Measurements from ENCODE around the gene NBEAL2. TPM values are rescaled to one million over a fixed set of nuclear protein-coding genes. Genes with fewer than 3 reads are reported as not detected.

The NBEAL2 gene
- total and polyA plus RNA-seq, 4 donors = 6.3 to 55.8 (median 36.0) TPM

- intact Hi-C loops (cut with DNase I) = no loop called here
- 75 to 78% methylated on average over 5 of the region's 5 CpGs for WGBS, 2 donors
- Histone ChIP-seq H3K4me3 (ENCODE audit: low read length in 2 of 2) (no peak overlapping the region), H3K36me3 (ENCODE audit: control insufficient read depth in 1 of 2, insufficient read depth in 2 of 2, low read length in 1 of 2) (peaks cover 5 to 7% of the 10 kb centered on the region in 2 donors), H3K9me3 (ENCODE audit: control insufficient read depth, low read length) (no peaks in the 10 kb centered on the region), H3K4me1 (ENCODE audit: control insufficient read depth in 1 of 2, insufficient read depth in 2 of 2, low read length in 2 of 2) (no peaks in the 10 kb centered on the region), H3K27ac (ENCODE audit: low read depth in 1 of 2, low read length in 2 of 2) (no peak overlapping the region), H3K27me3 (ENCODE audit: control insufficient read depth in 1 of 2, insufficient read depth in 2 of 2, low read length in 1 of 2) (no peaks in the 10 kb centered on the region)
- DNase-seq (no peak), ATAC-seq (ENCODE audit: low FRiP score) (no peak)
Observed at GRCh38 chr3:47042231-47042791, 62.8 kb downstream of the NBEAL2 start.

- DNase-seq = no peak
- Histone ChIP-seq H3K36me3 (ENCODE audit: control insufficient read depth in 1 of 2, insufficient read depth in 2 of 2, low read length in 1 of 2) (peaks cover 0 to 4% of the 10 kb centered on the region in 2 donors), H3K4me3 (ENCODE audit: low read length in 2 of 2) (no peak overlapping the region), H3K4me1 (ENCODE audit: control insufficient read depth in 1 of 2, insufficient read depth in 2 of 2, low read length in 2 of 2) (peaks cover 0 to under 1% of the 10 kb centered on the region in 2 donors), H3K9me3 (ENCODE audit: control insufficient read depth, low read length) (no peaks in the 10 kb centered on the region), H3K27ac (ENCODE audit: low read depth in 1 of 2, low read length in 2 of 2) (no peak overlapping the region), H3K27me3 (ENCODE audit: control insufficient read depth in 1 of 2, insufficient read depth in 2 of 2, low read length in 1 of 2) (no peaks in the 10 kb centered on the region)
- ATAC-seq (ENCODE audit: low FRiP score) = no peak
- intact Hi-C loops (cut with DNase I) = no loop called here
Observed at GRCh38 chr3:47047069-47047468, 67.6 kb downstream of the NBEAL2 start.

GRCh38 chr3:47047673-47048072 lies 68.2 kb downstream of the NBEAL2 start:
- no peaks in the 10 kb centered on the region for H3K27me3 ChIP-seq (ENCODE audit: control insufficient read depth in 1 of 2, insufficient read depth in 2 of 2, low read length in 1 of 2)
- DNase-seq (no peak), ATAC-seq (ENCODE audit: low FRiP score) (no peak)
- intact Hi-C loops (cut with DNase I) = no loop called here
- peaks cover 0 to 2% of the 10 kb centered on the region in 2 donors for H3K4me1 ChIP-seq (ENCODE audit: control insufficient read depth in 1 of 2, insufficient read depth in 2 of 2, low read length in 2 of 2)
- no peak overlapping the region for H3K27ac ChIP-seq (ENCODE audit: low read depth in 1 of 2, low read length in 2 of 2)
- no peak overlapping the region for H3K4me3 ChIP-seq (ENCODE audit: low read length in 2 of 2)
- no peaks in the 10 kb centered on the region for H3K9me3 ChIP-seq (ENCODE audit: control insufficient read depth, low read length)
- no peaks in the 10 kb centered on the region for H3K36me3 ChIP-seq (ENCODE audit: control insufficient read depth in 1 of 2, insufficient read depth in 2 of 2, low read length in 1 of 2)

GRCh38 chr3:47054412-47054811 lies 74.9 kb downstream of the NBEAL2 start:
- peaks cover 0 to 2% of the 10 kb centered on the region in 2 donors for H3K4me1 ChIP-seq (ENCODE audit: control insufficient read depth in 1 of 2, insufficient read depth in 2 of 2, low read length in 2 of 2)
- intact Hi-C loops (cut with DNase I) = no loop called here
- DNase-seq (no peak), ATAC-seq (ENCODE audit: low FRiP score) (no peak)
- H3K4me3 ChIP-seq (ENCODE audit: low read length in 2 of 2) = no peak overlapping the region
- no peaks in the 10 kb centered on the region for H3K27me3 ChIP-seq (ENCODE audit: control insufficient read depth in 1 of 2, insufficient read depth in 2 of 2, low read length in 1 of 2)
- no peaks in the 10 kb centered on the region for H3K36me3 ChIP-seq (ENCODE audit: control insufficient read depth in 1 of 2, insufficient read depth in 2 of 2, low read length in 1 of 2)
- no peak overlapping the region for H3K27ac ChIP-seq (ENCODE audit: low read depth in 1 of 2, low read length in 2 of 2)
- H3K9me3 ChIP-seq (ENCODE audit: control insufficient read depth, low read length) = no peaks in the 10 kb centered on the region

- Histone ChIP-seq H3K4me1 (ENCODE audit: control insufficient read depth in 1 of 2, insufficient read depth in 2 of 2, low read length in 2 of 2) (peaks cover 0 to 2% of the 10 kb centered on the region in 2 donors), H3K4me3 (ENCODE audit: low read length in 2 of 2) (no peak overlapping the region), H3K27ac (ENCODE audit: low read depth in 1 of 2, low read length in 2 of 2) (no peak overlapping the region), H3K36me3 (ENCODE audit: control insufficient read depth in 1 of 2, insufficient read depth in 2 of 2, low read length in 1 of 2) (no peaks in the 10 kb centered on the region), H3K9me3 (ENCODE audit: control insufficient read depth, low read length) (no peaks in the 10 kb centered on the region), H3K27me3 (ENCODE audit: control insufficient read depth in 1 of 2, insufficient read depth in 2 of 2, low read length in 1 of 2) (no peaks in the 10 kb centered on the region)
- DNase-seq (no peak), ATAC-seq (ENCODE audit: low FRiP score) (no peak)
- WGBS, 2 donors = 85 to 93% methylated on average over 3 of the region's 3 CpGs
- intact Hi-C loops (cut with DNase I) = no loop called here
Observed at GRCh38 chr3:47056705-47057104, 77.2 kb downstream of the NBEAL2 start.

- H3K27me3 ChIP-seq (ENCODE audit: control insufficient read depth in 1 of 2, insufficient read depth in 2 of 2, low read length in 1 of 2) = no peaks in the 10 kb centered on the region
- no peak for DNase-seq
- no peak overlapping the region for H3K27ac ChIP-seq (ENCODE audit: low read depth in 1 of 2, low read length in 2 of 2)
- no peak for ATAC-seq (ENCODE audit: low FRiP score)
- no peaks in the 10 kb centered on the region for H3K9me3 ChIP-seq (ENCODE audit: control insufficient read depth, low read length)
- WGBS, 2 donors = 91 to 96% methylated on average over 6 of the region's 6 CpGs
- intact Hi-C loops (cut with DNase I) = no loop called here
- H3K36me3 ChIP-seq (ENCODE audit: control insufficient read depth in 1 of 2, insufficient read depth in 2 of 2, low read length in 1 of 2) = no peaks in the 10 kb centered on the region
- H3K4me3 ChIP-seq (ENCODE audit: low read length in 2 of 2) = no peak overlapping the region
- H3K4me1 ChIP-seq (ENCODE audit: control insufficient read depth in 1 of 2, insufficient read depth in 2 of 2, low read length in 2 of 2) = peaks cover 0 to under 1% of the 10 kb centered on the region in 2 donors
Observed at GRCh38 chr3:47057212-47057671, 77.8 kb downstream of the NBEAL2 start.

Other genes starting within 250 kb of the NBEAL2 start
- gene MYL3, start 116.2 kb upstream of the NBEAL2 start, total RNA-seq = 1 to 10 TPM; 1.8 to 3.0 TPM
- gene MYL3, start 116.2 kb upstream of the NBEAL2 start, polyA plus RNA-seq = 10 to 100 TPM in 1 of 2 donors, 1 to 10 TPM in 1; 2.6 to 14.3 TPM
- 1 to 10 TPM; 6.6 to 6.7 TPM for gene PTH1R, start 101.9 kb upstream of the NBEAL2 start, total RNA-seq
- 10 to 100 TPM in 1 of 2 donors, 1 to 10 TPM in 1; 8.4 to 38.6 TPM for gene PTH1R, start 101.9 kb upstream of the NBEAL2 start, polyA plus RNA-seq
- gene CCDC12, start 2.9 kb upstream of the NBEAL2 start, total RNA-seq = 10 to 100 TPM; 30.5 to 35.9 TPM
- gene CCDC12, start 2.9 kb upstream of the NBEAL2 start, polyA plus RNA-seq = 10 to 100 TPM; 43.5 to 46.5 TPM
- gene SETD2, start 184.4 kb downstream of the NBEAL2 start, total RNA-seq = 10 to 100 TPM; 51.8 to 62.5 TPM
- gene SETD2, start 184.4 kb downstream of the NBEAL2 start, polyA plus RNA-seq = 10 to 100 TPM; 12.9 to 15.1 TPM